GM13976 (cell line): ENCODE data around the gene CRIP1.

Experiments
- DNase-seq: peaks from one replicate; pipeline ENCODE4 v3.0.0; 2012; ENCODE audit warnings: low spot score
- in situ Hi-C: fragments of 300-500 bp; cut with MboI; formaldehyde crosslinking; loops from one replicate; pipeline ENCODE4 v1.12.0; 2022; ENCODE audit warnings: low sequenced_read_pairs, mixed read lengths, inconsistent platforms; ENCODE audit not compliant: unreplicated experiment
- TF ChIP-seq, protein P1 (sequence below): IDR thresholded peaks from 2 replicates; pipeline ENCODE4 v1.5.1; 2012; ENCODE audit warnings: borderline replicate concordance, mild to moderate bottlenecking; ENCODE audit not compliant: insufficient read depth; ENCODE audit errors: extremely low read depth, missing control alignments, control extremely low read depth

CRIP1 gene

DNA sequence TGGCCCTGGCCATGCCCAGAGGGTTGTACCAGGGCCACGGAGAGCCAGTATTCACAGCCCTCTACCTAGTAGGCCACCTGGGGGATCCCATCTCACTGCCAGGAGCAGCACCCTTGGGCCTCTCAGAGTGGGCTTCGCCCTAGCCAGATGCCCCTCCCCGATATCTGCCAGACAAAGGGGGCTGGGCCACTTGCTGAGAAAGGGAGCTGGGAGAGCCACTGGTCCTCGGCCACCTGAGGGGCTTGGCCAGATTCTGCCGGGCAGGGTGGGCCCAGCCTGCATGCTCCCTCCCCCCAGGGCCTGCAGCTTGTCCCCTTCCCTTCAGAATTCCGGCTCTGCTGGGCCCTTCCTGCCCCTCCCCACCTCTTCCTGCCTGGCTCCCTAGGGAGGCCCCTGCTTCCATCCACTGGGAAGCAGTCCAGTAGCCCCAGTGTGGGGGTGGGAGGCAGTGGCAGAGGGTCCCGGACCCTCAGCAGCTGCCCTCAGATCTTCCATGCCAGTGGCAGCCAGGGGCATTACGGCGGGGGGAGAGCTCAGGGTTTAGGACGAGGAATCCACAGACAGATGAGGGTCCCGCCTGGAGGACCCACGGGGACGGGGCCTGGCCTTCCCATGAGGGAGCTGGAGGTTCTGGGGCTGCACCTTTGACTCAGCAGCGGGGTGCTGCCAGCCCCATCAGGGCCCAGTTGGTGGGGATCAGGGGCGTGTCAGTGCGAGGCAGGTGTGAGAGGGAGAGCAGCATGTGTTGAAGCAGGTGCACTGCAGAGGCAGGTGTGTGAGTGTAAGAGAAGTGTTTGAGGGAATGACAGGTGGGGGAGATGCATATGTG is 9.6 kb upstream of the CRIP1 start:
- in situ Hi-C loops = no loop called here
- no peak for DNase-seq
- TF ChIP-seq, protein P1, sequence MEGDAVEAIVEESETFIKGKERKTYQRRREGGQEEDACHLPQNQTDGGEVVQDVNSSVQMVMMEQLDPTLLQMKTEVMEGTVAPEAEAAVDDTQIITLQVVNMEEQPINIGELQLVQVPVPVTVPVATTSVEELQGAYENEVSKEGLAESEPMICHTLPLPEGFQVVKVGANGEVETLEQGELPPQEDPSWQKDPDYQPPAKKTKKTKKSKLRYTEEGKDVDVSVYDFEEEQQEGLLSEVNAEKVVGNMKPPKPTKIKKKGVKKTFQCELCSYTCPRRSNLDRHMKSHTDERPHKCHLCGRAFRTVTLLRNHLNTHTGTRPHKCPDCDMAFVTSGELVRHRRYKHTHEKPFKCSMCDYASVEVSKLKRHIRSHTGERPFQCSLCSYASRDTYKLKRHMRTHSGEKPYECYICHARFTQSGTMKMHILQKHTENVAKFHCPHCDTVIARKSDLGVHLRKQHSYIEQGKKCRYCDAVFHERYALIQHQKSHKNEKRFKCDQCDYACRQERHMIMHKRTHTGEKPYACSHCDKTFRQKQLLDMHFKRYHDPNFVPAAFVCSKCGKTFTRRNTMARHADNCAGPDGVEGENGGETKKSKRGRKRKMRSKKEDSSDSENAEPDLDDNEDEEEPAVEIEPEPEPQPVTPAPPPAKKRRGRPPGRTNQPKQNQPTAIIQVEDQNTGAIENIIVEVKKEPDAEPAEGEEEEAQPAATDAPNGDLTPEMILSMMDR = no peak

GRCh38 chr14:105477660-105478397 is 8.9 kb upstream of the CRIP1 start:
- in situ Hi-C loops = no loop called here
- TF ChIP-seq, protein P1 = no peak
- DNase-seq = no peak

- no peak for DNase-seq
- in situ Hi-C loops = no loop called here
- TF ChIP-seq, protein P1 = no peak
These were observed 8.1 kb upstream of the CRIP1 start for GRCh38 chr14:105478398-105479251.

DNA sequence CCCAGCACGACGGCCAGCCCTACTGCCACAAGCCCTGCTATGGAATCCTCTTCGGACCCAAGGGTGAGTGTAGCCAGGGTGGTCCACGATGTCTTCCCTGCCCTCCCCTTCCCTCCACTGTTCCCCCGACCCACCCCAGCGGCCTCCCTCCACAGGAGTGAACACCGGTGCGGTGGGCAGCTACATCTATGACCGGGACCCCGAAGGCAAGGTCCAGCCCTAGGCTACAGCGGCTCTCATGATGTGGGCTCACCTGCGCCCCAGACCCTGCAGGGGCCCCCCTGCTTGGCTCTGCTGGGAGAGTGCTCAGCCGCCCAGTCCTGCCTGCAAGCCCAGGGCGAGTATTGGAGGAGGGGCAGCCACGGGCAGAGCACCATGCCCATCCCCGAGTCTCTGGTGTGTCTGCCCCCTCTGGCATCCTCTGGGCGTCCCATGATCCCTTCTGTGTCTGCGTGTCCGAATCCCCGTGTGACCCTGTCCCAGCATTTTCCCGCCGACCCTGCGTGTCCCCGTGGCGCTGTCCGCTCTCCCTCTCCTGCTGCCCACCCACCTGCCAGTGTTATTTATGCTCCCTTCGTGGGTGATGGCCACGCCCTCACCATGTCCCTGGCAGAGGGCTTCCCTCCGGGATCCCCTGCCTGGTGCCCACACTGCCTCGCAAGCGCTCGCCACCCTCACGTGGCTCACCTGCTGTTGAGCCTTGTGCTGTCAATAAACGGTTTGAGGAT is 7.1 kb upstream of the CRIP1 start:
- no peak for DNase-seq
- in situ Hi-C loops = loop anchor here (10.0 kb wide), 1 partner anchor 105 kb away; no protein-coding TSS in a partner anchor
- TF ChIP-seq, protein P1 = no peak

GRCh38 chr14:105480199-105480746 is 6.4 kb upstream of the CRIP1 start:
- in situ Hi-C loops = loop anchor here (10.0 kb wide), 1 partner anchor 105 kb away; no protein-coding TSS in a partner anchor
- no peak for DNase-seq
- TF ChIP-seq, protein P1 = no peak
